HG03135 (cell line): ENCODE data around the gene ZBTB18.
"Not testable (repeated sequence)": the region's sequence is repeated elsewhere in the genome, so short reads cannot be mapped to it uniquely, and the experiment has no call there.

Experiments used
- ATAC-seq: cut with Tn5 transposase; IDR thresholded peaks from one replicate; pipeline ENCODE4 v1.9.1; 2021; ENCODE audit warnings: mild to moderate bottlenecking, moderate library complexity; ENCODE audit not compliant: unreplicated experiment

ZBTB18 gene

GRCh38 chr1:244041466-244042120 lies 9.5 kb upstream of the ZBTB18 start:
- no peak for ATAC-seq

- ATAC-seq, result no peak
Measured at GRCh38 chr1:244042293-244042692, 8.8 kb upstream of the ZBTB18 start.

- ATAC-seq, result no peak
Measured at GRCh38 chr1:244044423-244044822, 6.7 kb upstream of the ZBTB18 start.

- ATAC-seq, result not testable (repeated sequence)
Measured at GRCh38 chr1:244046254-244046653, 4.8 kb upstream of the ZBTB18 start.

GRCh38 chr1:244046907-244047611 lies 4.0 kb upstream of the ZBTB18 start:
- no peak for ATAC-seq

- peak; percentile 32 for ATAC-seq
Measured at GRCh38 chr1:244047621-244048255, 3.3 kb upstream of the ZBTB18 start.

GRCh38 chr1:244048256-244049161 lies 2.6 kb upstream of the ZBTB18 start:
- ATAC-seq, result peak; percentile 82

- ATAC-seq, result no peak
Measured at GRCh38 chr1:244049162-244050013, 1.7 kb upstream of the ZBTB18 start.

- no peak for ATAC-seq
Measured at GRCh38 chr1:244050014-244050834, 859 bp upstream of the ZBTB18 start.

GRCh38 chr1:244052016-244052727 lies 1.1 kb downstream of the ZBTB18 start:
- ATAC-seq, result no peak

GRCh38 chr1:244052728-244053312 lies 1.7 kb downstream of the ZBTB18 start:
- no peak for ATAC-seq

- ATAC-seq, result no peak
Measured at GRCh38 chr1:244053831-244054230, 2.7 kb downstream of the ZBTB18 start.

GRCh38 chr1:244054247-244054923 lies 3.3 kb downstream of the ZBTB18 start:
- ATAC-seq, result no peak

- no peak for ATAC-seq
Measured at GRCh38 chr1:244054924-244055263, 3.8 kb downstream of the ZBTB18 start.

GRCh38 chr1:244056577-244056976 lies 5.5 kb downstream of the ZBTB18 start:
- no peak for ATAC-seq

GRCh38 chr1:244057474-244058385 lies 6.6 kb downstream of the ZBTB18 start:
- no peak for ATAC-seq

- no peak for ATAC-seq
Measured at GRCh38 chr1:244060117-244060516, 9.0 kb downstream of the ZBTB18 start.
